IMR-90 (cell line): Measurements from ENCODE around the gene INF2. TPM values are rescaled to one million over a fixed set of nuclear protein-coding genes. Genes with fewer than 3 reads are reported as not detected.

Experiments used
- ATAC-seq: fragments of 200-7000 bp; cut with Tn5 transposase; 2 replicates; pipeline ENCODE4 v1.9.1; 2020; ENCODE audit warnings: low read depth, mild to moderate bottlenecking, moderate library complexity
- BruUV-seq: library from RNA; stranded (reverse); fragments of 400-500 nt; replicated peaks from 2 replicates; lab custom pipeline; 2021; lab: Mats Ljungman, UMichigan
- CTCF ChIA-PET: fragments of 300-600 bp; formaldehyde crosslinking; extraction: SDS; loops from one replicate; lab custom pipeline; 2021; ENCODE audit warnings: antibody characterized with exemption; lab: Yijun Ruan, JAX
- POLR2A ChIA-PET: fragments of 300-600 bp; sonication (Branson Sonifier 250); formaldehyde crosslinking; loops from one replicate; lab custom pipeline; 2022; ENCODE audit warnings: antibody characterized with exemption; ENCODE audit not compliant: unreplicated experiment; lab: Charles Lee
- DNase-seq: peaks from one replicate; pipeline ENCODE4 v3.0.0; 2013
- H2AFZ ChIP-seq: replicated peaks from 2 replicates; pipeline ENCODE3; 2013; ENCODE audit warnings: low read length, mild to moderate bottlenecking; ENCODE audit not compliant: poor library complexity
- H2AK5ac ChIP-seq: 2 replicates; pipeline ENCODE4 v1.6.1; 2013; ENCODE audit warnings: low read depth, low read length, inconsistent platforms
- H2AK9ac ChIP-seq: replicated peaks from 2 replicates; pipeline ENCODE3; 2013; ENCODE audit warnings: mild to moderate bottlenecking, low read depth, low read length, moderate library complexity; ENCODE audit not compliant: poor library complexity
- H2BK120ac ChIP-seq: 2 replicates; pipeline ENCODE4 v1.6.1; 2013; ENCODE audit warnings: low read depth, low read length, inconsistent platforms
- H2BK15ac ChIP-seq: 3 replicates; pipeline ENCODE4 v1.6.1; 2013; ENCODE audit warnings: low read depth, low read length, inconsistent platforms
- H2BK20ac ChIP-seq: 2 replicates; pipeline ENCODE4 v1.6.1; 2013; ENCODE audit warnings: low read depth, mild to moderate bottlenecking, inconsistent platforms, low read length, moderate library complexity
- H2BK5ac ChIP-seq: 2 replicates; pipeline ENCODE4 v1.6.1; 2013; ENCODE audit warnings: mild to moderate bottlenecking, low read depth, low read length, inconsistent platforms; ENCODE audit not compliant: poor library complexity, severe bottlenecking
- H3K14ac ChIP-seq: replicated peaks from 2 replicates; pipeline ENCODE4 v1.6.1; 2013; ENCODE audit warnings: low read depth, low read length, inconsistent platforms
- H3K18ac ChIP-seq: 2 replicates; pipeline ENCODE4 v1.6.1; 2013; ENCODE audit warnings: low read depth, low read length, control low read depth
- H3K23ac ChIP-seq: 2 replicates; pipeline ENCODE4 v1.6.1; 2013; ENCODE audit warnings: low read depth, low read length, inconsistent platforms
- H3K27ac ChIP-seq: 2 replicates; pipeline ENCODE4 v1.5.1; 2013; ENCODE audit warnings: mild to moderate bottlenecking, control low read depth, low read length; ENCODE audit not compliant: insufficient read depth
- H3K27me3 ChIP-seq: 2 replicates; pipeline ENCODE4 v1.6.1; 2013; ENCODE audit warnings: low read length; ENCODE audit not compliant: control insufficient read depth, insufficient read depth
- H3K36me3 ChIP-seq: 2 replicates; pipeline ENCODE4 v1.6.1; 2013; ENCODE audit warnings: low read length, mixed read lengths; ENCODE audit not compliant: control insufficient read depth, insufficient read depth
- H3K4ac ChIP-seq: 2 replicates; pipeline ENCODE4 v1.6.1; 2013; ENCODE audit warnings: low read depth, low read length, inconsistent platforms
- H3K4me1 ChIP-seq: 2 replicates; pipeline ENCODE4 v1.6.1; 2013; ENCODE audit warnings: low read length, mixed read lengths; ENCODE audit not compliant: control insufficient read depth, insufficient read depth
- H3K4me2 ChIP-seq: 2 replicates; pipeline ENCODE4 v1.6.1; 2013; ENCODE audit warnings: low read depth, mild to moderate bottlenecking, control low read depth, low read length, moderate library complexity
- H3K4me3 ChIP-seq: 2 replicates; pipeline ENCODE4 v1.5.1; 2013; ENCODE audit warnings: low read depth, mild to moderate bottlenecking, control low read depth, low read length, moderate library complexity; ENCODE audit not compliant: insufficient read depth
- H3K56ac ChIP-seq: 2 replicates; pipeline ENCODE4 v1.6.1; 2013; ENCODE audit warnings: low read length, inconsistent platforms; ENCODE audit not compliant: insufficient read depth; ENCODE audit errors: extremely low read depth
- H3K79me1 ChIP-seq, 2 experiments: 2 replicates each; pipeline ENCODE4 v1.6.1; 2013; ENCODE audit warnings: low read length in 2 of 2, inconsistent platforms in 1 of 2, low read depth in 1 of 2
- H3K9ac ChIP-seq: 2 replicates; pipeline ENCODE4 v1.6.1; 2013; ENCODE audit warnings: low read depth, low read length, control low read depth
- H3K9me1 ChIP-seq: 2 replicates; pipeline ENCODE4 v1.6.1; 2013; ENCODE audit warnings: low read length, inconsistent platforms; ENCODE audit not compliant: insufficient read depth
- H3K9me3 ChIP-seq: 2 replicates; pipeline ENCODE4 v1.6.1; 2013; ENCODE audit warnings: low read length; ENCODE audit not compliant: control insufficient read depth, insufficient read depth
- H4K20me1 ChIP-seq: 2 replicates; pipeline ENCODE4 v1.6.1; 2013; ENCODE audit warnings: low read length, inconsistent platforms; ENCODE audit not compliant: insufficient read depth
- H4K5ac ChIP-seq: 2 replicates; pipeline ENCODE4 v1.6.1; 2013; ENCODE audit warnings: mild to moderate bottlenecking, low read depth, low read length, control low read depth
- H4K8ac ChIP-seq, 2 experiments: 2 replicates each; pipeline ENCODE4 v1.6.1; 2013; ENCODE audit warnings: low read depth in 2 of 2, low read length in 2 of 2, control low read depth in 1 of 2, inconsistent platforms in 1 of 2
- H4K91ac ChIP-seq: 2 replicates; pipeline ENCODE4 v1.6.1; 2013; ENCODE audit warnings: low read depth, low read length, inconsistent platforms; ENCODE audit not compliant: insufficient read depth
- BHLHE40 ChIP-seq: fragments of 150-350 bp; IDR thresholded peaks from 2 replicates; pipeline ENCODE4 v1.6.1; 2016; ENCODE audit warnings: mild to moderate bottlenecking, low read depth, low read length
- CHD1 ChIP-seq: IDR thresholded peaks from 2 replicates; pipeline ENCODE4 v1.6.1; 2012; ENCODE audit warnings: low read depth, low read length, improper control_type of control experiment
- FOS ChIP-seq: fragments of 150-350 bp; IDR thresholded peaks from 2 replicates; pipeline ENCODE4 v1.6.1; 2016; ENCODE audit warnings: low read depth, low read length
- MAFK ChIP-seq: IDR thresholded peaks from 2 replicates; pipeline ENCODE4 v1.6.1; 2012; ENCODE audit warnings: low read depth, low read length, improper control_type of control experiment
- MAZ ChIP-seq: IDR thresholded peaks from 2 replicates; pipeline ENCODE4 v1.6.1; 2012; ENCODE audit warnings: low read depth, mild to moderate bottlenecking, low read length, improper control_type of control experiment, moderate library complexity, borderline replicate concordance
- MXI1 ChIP-seq: IDR thresholded peaks from 2 replicates; pipeline ENCODE4 v1.6.1; 2012; ENCODE audit warnings: low read depth, mild to moderate bottlenecking, low read length, moderate library complexity, borderline replicate concordance
- NFE2L2 ChIP-seq: fragments of 150-350 bp; IDR thresholded peaks from 2 replicates; pipeline ENCODE4 v1.6.1; 2016; ENCODE audit warnings: low read depth, mild to moderate bottlenecking, low read length
- POLR2A ChIP-seq: IDR thresholded peaks from 2 replicates; pipeline ENCODE4 v1.6.1; 2012; ENCODE audit warnings: mild to moderate bottlenecking, low read depth, low read length
- RAD21 ChIP-seq: IDR thresholded peaks from 2 replicates; pipeline ENCODE4 v1.6.1; 2012; ENCODE audit warnings: low read length, improper control_type of control experiment
- RCOR1 ChIP-seq: IDR thresholded peaks from 2 replicates; pipeline ENCODE4 v1.6.1; 2012; ENCODE audit warnings: mild to moderate bottlenecking, low read length, improper control_type of control experiment; ENCODE audit not compliant: insufficient replicate concordance
- SMC3 ChIP-seq: fragments of 150-350 bp; IDR thresholded peaks from 2 replicates; pipeline ENCODE4 v1.6.1; 2016; ENCODE audit warnings: low read depth, mild to moderate bottlenecking, antibody characterized with exemption, low read length, moderate library complexity
- WGBS, 2 experiments: methylation state at CpG; one replicate each; pipeline versions ENCODE4 v1.1.5 to v1.1.7; 2013; ENCODE audit warnings: missing lambda C conversion rate in 2 of 2; ENCODE audit not compliant: insufficient read length in 1 of 2; ENCODE audit errors: extremely low coverage in 2 of 2; 5-methylcytosine and 5-hydroxymethylcytosine counted together
- dilution Hi-C: fragments of 300-500 bp; cut with HindIII; formaldehyde crosslinking; loops from one replicate; pipeline ENCODE4 v1.14.3; 2018; ENCODE audit warnings: low sequenced_read_pairs; ENCODE audit not compliant: unreplicated experiment
- in situ Hi-C: fragments of 300-500 bp; cut with MboI; formaldehyde crosslinking; loops from 3 replicates; pipeline ENCODE4 v1.14.3; 2019; ENCODE audit warnings: low sequenced_read_pairs, inconsistent platforms, mixed read lengths
- intact Hi-C: fragments of 100-400 bp; cut with micrococcal nuclease; formaldehyde crosslinking; loops from 2 replicates; pipeline ENCODE4 v1.10.0; 2022
- polyA plus RNA-seq, 3 experiments: library from polyadenylated mRNA; depleted of rRNA; stranded (reverse); fragments of >200 nt; gene quantifications; 2 replicates each; pipeline ENCODE4 v1.2.3, GENCODE V29; 2012; ENCODE audit warnings: low replicate concordance in 1 of 3
- total RNA-seq: library from RNA; depleted of rRNA; stranded (reverse); fragments of >200 nt; gene quantifications from 2 replicates; pipeline ENCODE4 v1.2.3, GENCODE V29; 2012
- TF ChIP-seq, protein P1 (sequence below): conservative IDR thresholded peaks from 2 replicates; pipeline ENCODE4 v1.5.1; 2012; ENCODE audit warnings: mild to moderate bottlenecking, low read depth, low read length, improper control_type of control experiment

The INF2 gene
- total and polyA plus RNA-seq, 2 of the 4 experiments (the other 2 are of a cell fraction) = 16.8 to 62.1 TPM

DNA sequence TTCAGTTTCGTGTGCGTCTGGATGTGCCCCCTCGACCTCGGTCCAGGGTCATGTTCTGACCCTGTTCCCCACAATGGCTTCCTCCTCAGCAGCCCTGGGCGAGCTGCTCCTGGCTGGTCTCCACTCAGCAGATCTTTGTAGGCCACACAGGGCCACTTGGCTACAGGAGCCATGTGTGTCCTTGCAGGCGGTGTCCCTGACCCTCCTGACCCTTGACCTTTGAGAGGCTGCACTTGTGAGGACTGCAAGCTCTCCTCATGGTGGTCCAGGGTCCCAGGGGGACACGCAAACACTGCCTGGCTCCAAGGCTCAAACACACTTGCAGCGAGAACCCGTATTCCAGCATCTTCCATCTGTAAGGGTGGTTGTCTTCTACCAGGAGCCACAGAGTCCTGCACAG, 56.0 kb downstream of the INF2 start:
- no peaks in the 10 kb centered on the region for H3K27me3 ChIP-seq
- no peak overlapping the region for H2AK9ac ChIP-seq
- H4K8ac ChIP-seq = no peak overlapping the region
- intact Hi-C loops = no loop called here
- no peaks in the 10 kb centered on the region for H3K79me1 ChIP-seq
- no peak overlapping the region for H3K14ac ChIP-seq
- 94% methylated on average over 6 of the region's 9 CpGs; no CpG with 5 or more reads in 1 of the 2 experiments for WGBS, 2 experiments
- no peak overlapping the region for H3K23ac ChIP-seq
- no peak overlapping the region for H2BK120ac ChIP-seq
- H2BK15ac ChIP-seq = no peak overlapping the region
- H3K4me3 ChIP-seq = no peak overlapping the region
- no peak overlapping the region for H2AFZ ChIP-seq
- in situ Hi-C loops = no loop called here
- no peak overlapping the region for H3K27ac ChIP-seq
- H3K9ac ChIP-seq = no peak overlapping the region
- no peak overlapping the region for H2BK5ac ChIP-seq
- ChIA-PET CTCF (no interaction called here), POLR2A (no interaction called here)
- H3K4me2 ChIP-seq = no peak overlapping the region
- no TSS peak for BruUV-seq
- no peak for DNase-seq
- dilution Hi-C loops = no loop called here
- peaks cover 9% of the 10 kb centered on the region for H3K36me3 ChIP-seq
- no peak overlapping the region for H3K18ac ChIP-seq
- H2AK5ac ChIP-seq = peak overlapping the region; percentile 27; the same call in 1 of the 2 replicates
- H3K9me3 ChIP-seq = no peaks in the 10 kb centered on the region
- ATAC-seq = no peak
- no peak overlapping the region for H2BK20ac ChIP-seq
- no peak overlapping the region for H4K5ac ChIP-seq
- H3K4ac ChIP-seq = no peak overlapping the region
- H4K20me1 ChIP-seq = no peaks in the 10 kb centered on the region
- H3K4me1 ChIP-seq = peaks cover 33% of the 10 kb centered on the region
- H3K9me1 ChIP-seq = peaks cover 27% of the 10 kb centered on the region
- no peak overlapping the region for H3K56ac ChIP-seq
- H4K91ac ChIP-seq = no peak overlapping the region
- TF ChIP-seq POLR2A (no peak), NFE2L2 (no peak), FOS (no peak), MAFK (no peak), RCOR1 (no peak), SMC3 (no peak), CHD1 (no peak), MAZ (no peak), RAD21 (no peak), BHLHE40 (no peak), MXI1 (no peak)
- TF ChIP-seq, protein P1, sequence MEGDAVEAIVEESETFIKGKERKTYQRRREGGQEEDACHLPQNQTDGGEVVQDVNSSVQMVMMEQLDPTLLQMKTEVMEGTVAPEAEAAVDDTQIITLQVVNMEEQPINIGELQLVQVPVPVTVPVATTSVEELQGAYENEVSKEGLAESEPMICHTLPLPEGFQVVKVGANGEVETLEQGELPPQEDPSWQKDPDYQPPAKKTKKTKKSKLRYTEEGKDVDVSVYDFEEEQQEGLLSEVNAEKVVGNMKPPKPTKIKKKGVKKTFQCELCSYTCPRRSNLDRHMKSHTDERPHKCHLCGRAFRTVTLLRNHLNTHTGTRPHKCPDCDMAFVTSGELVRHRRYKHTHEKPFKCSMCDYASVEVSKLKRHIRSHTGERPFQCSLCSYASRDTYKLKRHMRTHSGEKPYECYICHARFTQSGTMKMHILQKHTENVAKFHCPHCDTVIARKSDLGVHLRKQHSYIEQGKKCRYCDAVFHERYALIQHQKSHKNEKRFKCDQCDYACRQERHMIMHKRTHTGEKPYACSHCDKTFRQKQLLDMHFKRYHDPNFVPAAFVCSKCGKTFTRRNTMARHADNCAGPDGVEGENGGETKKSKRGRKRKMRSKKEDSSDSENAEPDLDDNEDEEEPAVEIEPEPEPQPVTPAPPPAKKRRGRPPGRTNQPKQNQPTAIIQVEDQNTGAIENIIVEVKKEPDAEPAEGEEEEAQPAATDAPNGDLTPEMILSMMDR = no peak
